ENCODE results near the gene CIROP.

The CIROP gene

DNA sequence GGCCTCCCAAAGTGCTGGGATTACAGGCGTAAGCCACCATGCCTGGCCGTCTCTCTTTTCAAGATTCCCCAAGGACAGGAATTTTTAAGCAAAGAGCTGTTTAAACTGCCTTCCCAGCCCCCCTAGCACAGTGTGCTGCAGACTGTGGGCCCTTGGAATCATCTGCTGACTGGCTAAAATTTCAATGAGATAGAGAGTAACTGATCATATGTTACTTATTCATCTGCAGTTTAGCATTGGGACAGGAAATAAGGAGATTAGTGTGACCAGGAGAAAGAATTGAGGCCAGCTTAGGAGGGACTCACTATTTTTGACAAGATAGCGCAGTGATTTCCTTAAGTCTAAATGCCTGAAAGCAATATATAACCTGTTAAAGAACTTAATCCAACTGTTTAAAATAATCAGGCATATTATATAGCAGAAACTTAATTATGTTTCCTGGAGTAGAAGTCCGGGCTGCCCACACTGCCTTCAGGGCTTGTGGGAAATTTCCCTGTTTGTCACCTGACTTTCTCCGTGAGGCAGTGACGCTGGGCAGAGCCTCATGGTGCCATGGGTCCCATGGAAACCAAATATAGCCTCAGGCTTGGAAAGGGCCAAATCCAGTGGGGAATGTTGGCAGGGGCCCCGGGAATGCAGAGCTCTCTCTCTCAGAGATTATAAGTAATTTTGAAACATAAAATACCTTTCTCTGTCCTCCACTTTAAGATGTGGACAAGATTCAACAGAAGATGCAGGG is 37.1 kb upstream of the CIROP start:
- TF ChIP-seq, protein P1, sequence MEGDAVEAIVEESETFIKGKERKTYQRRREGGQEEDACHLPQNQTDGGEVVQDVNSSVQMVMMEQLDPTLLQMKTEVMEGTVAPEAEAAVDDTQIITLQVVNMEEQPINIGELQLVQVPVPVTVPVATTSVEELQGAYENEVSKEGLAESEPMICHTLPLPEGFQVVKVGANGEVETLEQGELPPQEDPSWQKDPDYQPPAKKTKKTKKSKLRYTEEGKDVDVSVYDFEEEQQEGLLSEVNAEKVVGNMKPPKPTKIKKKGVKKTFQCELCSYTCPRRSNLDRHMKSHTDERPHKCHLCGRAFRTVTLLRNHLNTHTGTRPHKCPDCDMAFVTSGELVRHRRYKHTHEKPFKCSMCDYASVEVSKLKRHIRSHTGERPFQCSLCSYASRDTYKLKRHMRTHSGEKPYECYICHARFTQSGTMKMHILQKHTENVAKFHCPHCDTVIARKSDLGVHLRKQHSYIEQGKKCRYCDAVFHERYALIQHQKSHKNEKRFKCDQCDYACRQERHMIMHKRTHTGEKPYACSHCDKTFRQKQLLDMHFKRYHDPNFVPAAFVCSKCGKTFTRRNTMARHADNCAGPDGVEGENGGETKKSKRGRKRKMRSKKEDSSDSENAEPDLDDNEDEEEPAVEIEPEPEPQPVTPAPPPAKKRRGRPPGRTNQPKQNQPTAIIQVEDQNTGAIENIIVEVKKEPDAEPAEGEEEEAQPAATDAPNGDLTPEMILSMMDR (IDR thresholded peaks at IDR 0.05; ENCODE audit: low read depth, low read length, missing control alignments): no peak
- H3K4me3 ChIP-seq (ENCODE audit: low read depth, low read length): no peak overlapping the region
- peak; percentile 75 for DNase-seq (ENCODE audit: low read depth)
- in situ Hi-C loops (cut with HindIII; ENCODE audit: low sequenced_read_pairs): no loop called here

DNA sequence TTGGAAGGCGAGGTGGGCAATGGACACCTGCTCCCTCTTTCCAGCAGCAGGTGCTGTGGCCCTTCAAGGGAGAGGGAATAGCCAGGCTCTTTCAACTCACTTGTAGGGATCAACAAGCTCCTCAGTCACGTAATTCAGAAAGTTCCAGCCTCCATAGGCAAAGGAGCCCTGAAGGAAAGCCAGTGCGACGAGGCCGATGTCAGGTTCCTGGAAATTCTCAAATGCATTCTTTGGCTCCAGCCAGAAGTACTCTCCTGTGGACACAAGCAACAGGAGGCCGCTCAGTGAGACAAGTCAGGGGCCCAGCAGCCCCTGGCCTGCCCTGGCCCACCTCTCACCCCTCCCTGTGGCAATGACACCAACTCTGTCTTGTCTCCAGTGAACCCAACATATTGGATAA is 35.6 kb upstream of the CIROP start:
- TF ChIP-seq, protein P1 (IDR thresholded peaks at IDR 0.05; ENCODE audit: low read depth, low read length, missing control alignments): no peak
- H3K4me3 ChIP-seq (ENCODE audit: low read depth, low read length): no peak overlapping the region
- in situ Hi-C loops (cut with HindIII; ENCODE audit: low sequenced_read_pairs): no loop called here
- DNase-seq (ENCODE audit: low read depth): no peak

DNA sequence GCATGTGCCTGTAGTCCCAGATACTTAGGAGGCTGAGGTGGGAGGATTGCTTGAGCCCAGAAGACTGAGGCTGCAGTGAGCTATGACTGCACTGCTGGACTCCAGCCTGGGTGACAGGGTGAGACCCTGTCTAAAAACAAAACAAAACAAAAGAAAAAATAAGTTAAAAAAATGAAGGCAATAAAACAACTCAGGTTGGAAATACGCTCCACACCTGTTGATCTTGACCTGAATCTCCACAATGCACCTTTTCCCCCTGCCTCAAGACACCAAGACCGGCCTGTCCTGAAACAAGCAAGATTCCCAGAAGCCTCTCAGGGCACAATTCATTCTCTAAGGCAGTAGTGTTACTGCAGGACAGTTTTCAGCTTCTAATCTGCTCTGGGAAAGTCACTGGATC is 35.1 kb upstream of the CIROP start:
- no peak overlapping the region for H3K4me3 ChIP-seq (ENCODE audit: low read depth, low read length)
- in situ Hi-C loops (cut with HindIII; ENCODE audit: low sequenced_read_pairs): no loop called here
- TF ChIP-seq, protein P1 (IDR thresholded peaks at IDR 0.05; ENCODE audit: low read depth, low read length, missing control alignments): no peak
- no peak for DNase-seq (ENCODE audit: low read depth)

DNA sequence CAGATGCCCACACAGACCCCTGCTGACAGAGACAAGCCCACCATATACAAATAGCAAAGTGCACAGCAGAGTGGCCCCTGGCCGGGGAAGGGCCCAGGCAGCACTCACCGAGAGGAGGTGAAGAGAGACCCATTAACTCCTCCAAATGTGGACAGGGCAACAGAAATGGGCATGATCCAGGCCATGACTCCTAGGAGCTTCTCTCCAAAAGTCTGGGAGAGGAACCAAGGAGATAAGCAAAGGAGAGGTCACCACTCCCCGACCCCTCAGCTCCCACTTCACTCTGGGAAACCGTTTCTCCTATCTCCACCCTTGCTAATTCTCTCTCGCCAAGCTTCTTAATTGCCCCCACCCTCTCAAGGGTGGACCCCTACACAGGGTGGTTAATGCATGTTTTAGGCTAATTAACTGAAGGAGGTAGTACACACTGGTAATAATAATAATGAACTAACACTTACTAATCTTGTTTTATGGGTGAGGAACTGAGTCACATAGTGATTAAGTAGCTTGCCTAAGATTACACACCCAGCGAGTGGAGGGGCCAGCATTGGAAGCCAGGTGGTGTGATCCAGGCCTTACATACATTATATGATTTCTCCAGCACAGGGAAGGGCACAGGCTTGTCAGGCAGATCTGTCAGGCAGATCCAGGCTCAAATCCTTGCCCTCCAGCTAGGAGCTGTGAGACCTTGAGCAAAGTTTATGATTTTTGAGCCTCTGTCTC is 33.2 kb upstream of the CIROP start:
- in situ Hi-C loops (cut with HindIII; ENCODE audit: low sequenced_read_pairs): no loop called here
- no peak for DNase-seq (ENCODE audit: low read depth)
- H3K4me3 ChIP-seq (ENCODE audit: low read depth, low read length): no peak overlapping the region
- TF ChIP-seq, protein P1 (IDR thresholded peaks at IDR 0.05; ENCODE audit: low read depth, low read length, missing control alignments): no peak

DNA sequence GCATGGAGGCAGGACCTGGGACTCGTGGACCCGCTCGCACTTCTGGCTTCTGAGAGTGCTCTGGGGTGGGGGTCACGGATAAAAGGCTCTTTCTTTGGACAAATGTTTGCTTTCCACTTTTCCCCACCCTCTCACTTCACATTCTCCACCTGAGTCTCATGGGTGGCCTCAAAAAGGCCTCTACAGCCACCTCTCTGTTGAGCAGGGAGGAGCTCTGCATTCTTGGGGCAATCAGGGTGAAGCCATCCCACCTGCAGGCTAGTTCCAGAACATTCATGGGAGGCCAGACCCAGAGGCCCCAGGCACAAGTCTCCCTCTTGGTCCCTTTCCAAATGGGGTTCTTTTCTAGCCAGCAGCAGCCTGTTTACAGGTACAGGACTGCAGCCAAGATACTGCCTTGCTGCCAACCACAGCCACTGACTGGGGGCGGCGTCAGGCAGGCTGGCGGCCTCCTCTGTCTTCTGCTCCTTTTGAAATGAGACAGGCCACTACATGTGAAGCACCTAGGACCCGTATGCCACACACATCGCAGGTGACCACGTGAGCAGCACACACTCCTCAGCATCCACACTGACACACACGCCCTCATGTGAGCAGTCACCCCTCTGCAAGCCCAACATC is 32.5 kb upstream of the CIROP start:
- TF ChIP-seq, protein P1 (IDR thresholded peaks at IDR 0.05; ENCODE audit: low read depth, low read length, missing control alignments): no peak
- no peak overlapping the region for H3K4me3 ChIP-seq (ENCODE audit: low read depth, low read length)
- DNase-seq (ENCODE audit: low read depth): no peak
- in situ Hi-C loops (cut with HindIII; ENCODE audit: low sequenced_read_pairs): no loop called here

DNA sequence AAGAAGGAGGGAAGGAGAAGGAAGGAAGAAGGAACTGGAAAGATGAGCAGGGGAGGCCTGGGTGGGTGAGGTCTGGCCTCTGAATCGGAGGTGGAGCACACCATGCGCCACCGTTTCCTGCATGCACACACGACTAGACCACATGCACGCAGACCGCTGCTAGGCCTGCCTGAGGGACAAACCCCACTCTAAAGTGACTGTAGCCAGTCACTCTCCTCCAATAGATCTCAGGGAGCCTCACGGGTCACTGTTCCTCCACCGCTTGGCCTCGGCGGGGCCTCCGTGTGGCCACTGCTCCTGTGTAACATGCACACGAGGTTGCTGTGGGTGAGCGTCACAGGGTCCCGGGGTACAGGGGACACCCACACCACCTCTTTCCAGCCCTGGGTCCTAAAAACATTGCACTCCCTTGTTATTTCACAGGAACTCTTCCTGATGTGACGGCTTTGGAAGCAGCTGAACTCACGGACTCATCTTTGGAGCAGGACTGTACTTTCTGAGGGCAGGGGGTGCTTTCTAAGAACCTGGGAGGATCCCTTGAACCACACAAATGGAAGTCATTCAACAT is 31.9 kb upstream of the CIROP start:
- TF ChIP-seq, protein P1 (IDR thresholded peaks at IDR 0.05; ENCODE audit: low read depth, low read length, missing control alignments): no peak

More for the DNA sequence above, 31.9 kb upstream of the CIROP start:
- H3K4me3 ChIP-seq (ENCODE audit: low read depth, low read length): no peak overlapping the region
- no peak for DNase-seq (ENCODE audit: low read depth)
- in situ Hi-C loops (cut with HindIII; ENCODE audit: low sequenced_read_pairs): no loop called here
